Liver (tissue), 9 donors: Measurements from ENCODE around the gene PRLHR. TPM values are rescaled to one million over a fixed set of nuclear protein-coding genes. Genes with fewer than 3 reads are reported as not detected.

Experiments used
- DNase-seq: peaks from one replicate; pipeline ENCODE4 v3.0.0-alpha.2; 2017; ENCODE audit warnings: low spot score
- H3K27ac ChIP-seq, 2 donors: one replicate each; pipeline ENCODE4 v1.7.0; 2013; ENCODE audit warnings: inconsistent platforms in 2 of 2, low read length in 2 of 2, control low read depth in 1 of 2, low read depth in 1 of 2, mild to moderate bottlenecking in 1 of 2
- H3K27me3 ChIP-seq, 4 donors: one replicate each; pipeline versions ENCODE4 v1.6.1 to v1.7.0; 2013; ENCODE audit warnings: low read length in 3 of 4, inconsistent platforms in 1 of 4, mild to moderate bottlenecking in 1 of 4, moderate library complexity in 1 of 4; ENCODE audit not compliant: control insufficient read depth in 4 of 4, insufficient read depth in 4 of 4
- H3K36me3 ChIP-seq, 4 donors: one replicate each; pipeline versions ENCODE4 v1.6.1 to v1.7.0; 2013; ENCODE audit warnings: low read length in 3 of 4, mild to moderate bottlenecking in 3 of 4, low read depth in 1 of 4, moderate library complexity in 1 of 4; ENCODE audit not compliant: control insufficient read depth in 4 of 4, insufficient read depth in 3 of 4
- H3K4me1 ChIP-seq, 4 donors: one replicate each; pipeline versions ENCODE4 v1.6.1 to v1.7.0; 2013; ENCODE audit warnings: low read length in 3 of 4, mild to moderate bottlenecking in 3 of 4, moderate library complexity in 1 of 4; ENCODE audit not compliant: control insufficient read depth in 4 of 4, insufficient read depth in 4 of 4
- H3K4me3 ChIP-seq, 3 donors: one replicate each; pipeline versions ENCODE4 v1.6.1 to v1.7.0; 2013; ENCODE audit warnings: low read length in 3 of 3, control low read depth in 1 of 3, low read depth in 1 of 3, mild to moderate bottlenecking in 1 of 3
- H3K9ac ChIP-seq, 2 donors: one replicate each; pipeline ENCODE4 v1.7.0; 2013; ENCODE audit warnings: low read length in 2 of 2, mild to moderate bottlenecking in 2 of 2, moderate library complexity in 2 of 2, control low read depth in 1 of 2, low read depth in 1 of 2
- H3K9me3 ChIP-seq, 4 donors: one replicate each; pipeline versions ENCODE4 v1.6.1 to v1.7.0; 2013; ENCODE audit warnings: low read length in 3 of 4; ENCODE audit not compliant: control insufficient read depth in 4 of 4
- EGR1 ChIP-seq, 2 donors: IDR thresholded peaks; 2 replicates each; pipeline ENCODE4 v1.6.1; 2016 to 2018; ENCODE audit warnings: antibody characterized with exemption in 2 of 2, low read depth in 2 of 2
- FOXA1 ChIP-seq: IDR thresholded peaks from 2 replicates; pipeline ENCODE4 v1.6.1; 2016; ENCODE audit warnings: antibody characterized with exemption
- GABPA ChIP-seq, 2 donors: IDR thresholded peaks in 1 of 2; conservative IDR thresholded peaks in 1 of 2; 2 replicates each; pipeline ENCODE4 v1.6.1; 2016; ENCODE audit warnings: antibody characterized with exemption in 2 of 2, mild to moderate bottlenecking in 1 of 2, moderate library complexity in 1 of 2
- HNF4A ChIP-seq, 2 donors: conservative IDR thresholded peaks; 2 replicates each; pipeline ENCODE4 v1.6.1; 2016; ENCODE audit warnings: antibody characterized with exemption in 2 of 2, mild to moderate bottlenecking in 2 of 2
- HNF4G ChIP-seq: IDR thresholded peaks from 2 replicates; pipeline ENCODE4 v1.6.1; 2016; ENCODE audit warnings: antibody characterized with exemption
- NR2F2 ChIP-seq: IDR thresholded peaks from 2 replicates; pipeline ENCODE4 v1.6.1; 2016; ENCODE audit warnings: antibody characterized with exemption
- RAD21 ChIP-seq, 2 donors: IDR thresholded peaks; 2 replicates each; pipeline ENCODE4 v1.6.1; 2016; ENCODE audit warnings: antibody characterized with exemption in 2 of 2, mild to moderate bottlenecking in 2 of 2
- RXRA ChIP-seq, 2 donors: IDR thresholded peaks; 2 replicates each; pipeline ENCODE4 v1.6.1; 2017 to 2018; ENCODE audit warnings: antibody characterized with exemption in 2 of 2, mild to moderate bottlenecking in 1 of 2
- SP1 ChIP-seq: IDR thresholded peaks from 2 replicates; pipeline ENCODE4 v1.6.1; 2018; ENCODE audit warnings: antibody characterized with exemption, mild to moderate bottlenecking
- YY1 ChIP-seq: IDR thresholded peaks from 2 replicates; pipeline ENCODE4 v1.6.1; 2016; ENCODE audit warnings: antibody characterized with exemption, mild to moderate bottlenecking
- WGBS: extraction: QIAGEN DNeasy Blood & Tissue Kit; methylation state at CpG from one replicate; pipeline ENCODE4 v1.1.7; 2013; 5-methylcytosine and 5-hydroxymethylcytosine counted together
- polyA plus RNA-seq, 2 donors: library from polyadenylated mRNA; stranded (reverse) in 1 of 2; unstranded in 1 of 2; fragments of 200-250 nt in 1 of 2; fragments of >200 nt in 1 of 2; fragmentation: Nextera tagmentation in 1 of 2; extraction: Ambion mirVana in 1 of 2; gene quantifications; one replicate each; pipeline versions ENCODE4 v1.2.1 to v1.2.3, GENCODE V29; 2013 to 2015
- total RNA-seq, 2 donors: library from RNA; depleted of rRNA; stranded (reverse); fragments of >200 nt; gene quantifications; one replicate each; pipeline ENCODE4 v1.2.3, GENCODE V29; 2014
- TF ChIP-seq, protein P1 (sequence below): IDR thresholded peaks from 2 replicates; pipeline ENCODE4 v1.6.1; 2016; ENCODE audit warnings: antibody characterized with exemption
- TF ChIP-seq, protein P2 (sequence below): fragments of 150-350 bp; IDR thresholded peaks from 2 replicates; pipeline ENCODE4 v1.5.1; 2017; ENCODE audit warnings: improper control_type of control experiment, low read depth, low read length; ENCODE audit not compliant: missing input control
- TF ChIP-seq, protein P3 (sequence below): IDR thresholded peaks from 2 replicates; pipeline ENCODE4 v1.6.1; 2016; ENCODE audit warnings: antibody characterized with exemption
- TF ChIP-seq, protein P4 (sequence below): IDR thresholded peaks from 2 replicates; pipeline ENCODE4 v1.6.1; 2016; ENCODE audit warnings: antibody characterized with exemption, mild to moderate bottlenecking
- TF ChIP-seq, protein P5 (sequence below): IDR thresholded peaks from 2 replicates; pipeline ENCODE4 v1.6.1; 2016; ENCODE audit warnings: antibody characterized with exemption
- donor health status: healthy.
- donor health status: healthy.
- donor health status: healthy.
- donor health status: healthy.
- donor health status: healthy.

PRLHR gene
- total and polyA plus RNA-seq, 4 donors: under 0.01 to 0.08 TPM; not detected in 2

DNA sequence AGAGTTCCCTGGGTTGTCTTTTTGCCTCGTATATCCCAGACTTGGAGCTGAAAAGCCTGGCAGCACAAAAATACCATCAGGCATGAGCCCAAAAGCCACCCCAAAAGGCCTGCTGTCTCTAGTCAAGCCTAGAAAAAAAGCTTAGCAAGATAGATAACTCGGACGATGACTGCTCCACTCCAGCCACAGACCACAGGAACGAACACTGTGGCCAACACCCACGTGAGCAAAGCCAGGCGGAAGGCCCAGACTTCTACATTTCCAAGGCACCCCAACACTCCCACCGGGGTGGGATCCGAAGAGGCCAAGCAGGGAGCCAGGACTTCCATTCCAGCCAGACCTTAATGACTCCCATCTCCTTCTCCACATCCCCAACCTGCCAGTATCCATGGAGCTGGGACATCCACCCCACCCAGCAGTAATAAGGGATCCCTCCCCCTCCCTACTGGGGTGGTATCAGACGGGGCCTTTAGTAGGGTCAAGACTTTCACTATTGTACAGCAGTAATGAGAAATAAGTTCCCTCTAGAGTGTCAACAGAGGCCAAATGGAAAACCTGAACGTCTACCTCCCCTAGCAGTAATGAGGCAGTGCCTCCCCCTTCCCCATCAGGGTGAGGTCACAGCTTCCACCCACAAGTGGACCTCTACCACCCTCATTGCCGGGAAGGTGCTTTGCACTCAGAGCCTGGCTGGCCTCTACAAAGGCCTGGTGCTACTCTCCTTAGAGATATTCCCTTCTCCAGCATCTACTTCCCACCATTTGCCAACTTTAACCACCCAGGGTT, 23.0 kb downstream of the PRLHR start:
- TF ChIP-seq, protein P1, sequence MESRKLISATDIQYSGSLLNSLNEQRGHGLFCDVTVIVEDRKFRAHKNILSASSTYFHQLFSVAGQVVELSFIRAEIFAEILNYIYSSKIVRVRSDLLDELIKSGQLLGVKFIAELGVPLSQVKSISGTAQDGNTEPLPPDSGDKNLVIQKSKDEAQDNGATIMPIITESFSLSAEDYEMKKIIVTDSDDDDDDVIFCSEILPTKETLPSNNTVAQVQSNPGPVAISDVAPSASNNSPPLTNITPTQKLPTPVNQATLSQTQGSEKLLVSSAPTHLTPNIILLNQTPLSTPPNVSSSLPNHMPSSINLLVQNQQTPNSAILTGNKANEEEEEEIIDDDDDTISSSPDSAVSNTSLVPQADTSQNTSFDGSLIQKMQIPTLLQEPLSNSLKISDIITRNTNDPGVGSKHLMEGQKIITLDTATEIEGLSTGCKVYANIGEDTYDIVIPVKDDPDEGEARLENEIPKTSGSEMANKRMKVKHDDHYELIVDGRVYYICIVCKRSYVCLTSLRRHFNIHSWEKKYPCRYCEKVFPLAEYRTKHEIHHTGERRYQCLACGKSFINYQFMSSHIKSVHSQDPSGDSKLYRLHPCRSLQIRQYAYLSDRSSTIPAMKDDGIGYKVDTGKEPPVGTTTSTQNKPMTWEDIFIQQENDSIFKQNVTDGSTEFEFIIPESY: no peak
- TF ChIP-seq NR2F2 (no peak), HNF4A (conservative IDR thresholded peaks at IDR 0.05) (no peak), SP1 (no peak), GABPA (IDR thresholded peaks at IDR 0.05 in 1 of 2, conservative IDR thresholded peaks at IDR 0.05 in 1 of 2) (no peak), EGR1 (IDR thresholded peaks at IDR 0.05; ENCODE audit: low read depth in 2 of 2) (no peak), RAD21 (IDR thresholded peaks at IDR 0.05) (no peak), RXRA (IDR thresholded peaks at IDR 0.05) (no peak), HNF4G (no peak), YY1 (no peak), FOXA1 (no peak)
- TF ChIP-seq, protein P2, sequence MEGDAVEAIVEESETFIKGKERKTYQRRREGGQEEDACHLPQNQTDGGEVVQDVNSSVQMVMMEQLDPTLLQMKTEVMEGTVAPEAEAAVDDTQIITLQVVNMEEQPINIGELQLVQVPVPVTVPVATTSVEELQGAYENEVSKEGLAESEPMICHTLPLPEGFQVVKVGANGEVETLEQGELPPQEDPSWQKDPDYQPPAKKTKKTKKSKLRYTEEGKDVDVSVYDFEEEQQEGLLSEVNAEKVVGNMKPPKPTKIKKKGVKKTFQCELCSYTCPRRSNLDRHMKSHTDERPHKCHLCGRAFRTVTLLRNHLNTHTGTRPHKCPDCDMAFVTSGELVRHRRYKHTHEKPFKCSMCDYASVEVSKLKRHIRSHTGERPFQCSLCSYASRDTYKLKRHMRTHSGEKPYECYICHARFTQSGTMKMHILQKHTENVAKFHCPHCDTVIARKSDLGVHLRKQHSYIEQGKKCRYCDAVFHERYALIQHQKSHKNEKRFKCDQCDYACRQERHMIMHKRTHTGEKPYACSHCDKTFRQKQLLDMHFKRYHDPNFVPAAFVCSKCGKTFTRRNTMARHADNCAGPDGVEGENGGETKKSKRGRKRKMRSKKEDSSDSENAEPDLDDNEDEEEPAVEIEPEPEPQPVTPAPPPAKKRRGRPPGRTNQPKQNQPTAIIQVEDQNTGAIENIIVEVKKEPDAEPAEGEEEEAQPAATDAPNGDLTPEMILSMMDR: no peak
- H3K4me1 ChIP-seq: peaks cover 0 to 4% (median 0%) of the 10 kb centered on the region in 4 donors
- no peaks in the 10 kb centered on the region for H3K9me3 ChIP-seq
- WGBS: 80% methylated on average over 11 of the region's 11 CpGs
- no peak overlapping the region for H3K9ac ChIP-seq
- H3K36me3 ChIP-seq: no peaks in the 10 kb centered on the region
- H3K27me3 ChIP-seq: peaks cover 0 to 5% (median 2%) of the 10 kb centered on the region in 4 donors
- no peak for DNase-seq
- no peak overlapping the region for H3K27ac ChIP-seq
- H3K4me3 ChIP-seq: no peak overlapping the region

DNA sequence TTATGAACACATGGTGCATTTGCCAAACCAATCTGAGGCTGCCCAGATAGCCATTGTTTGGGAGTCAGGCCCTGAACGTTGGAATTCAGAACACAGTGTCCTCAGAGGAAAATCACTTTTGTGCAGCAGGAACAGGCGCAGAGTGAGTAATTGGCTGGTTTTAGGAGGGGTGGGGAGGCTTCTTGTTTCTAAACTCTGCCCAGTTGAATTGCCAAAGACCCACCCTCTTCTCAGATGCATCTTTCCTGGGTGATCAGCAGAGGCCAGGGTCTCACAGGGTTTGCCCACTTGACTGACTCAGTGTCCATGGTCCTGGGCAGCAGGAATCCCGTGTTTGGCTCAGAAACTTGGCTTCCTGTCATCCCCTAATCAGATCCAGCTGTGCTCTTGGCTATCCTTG, 24.3 kb downstream of the PRLHR start:
- H3K36me3 ChIP-seq: no peaks in the 10 kb centered on the region
- 46% methylated on average over 3 of the region's 3 CpGs for WGBS
- peaks cover 0 to 3% (median 0%) of the 10 kb centered on the region in 4 donors for H3K27me3 ChIP-seq
- no peak overlapping the region for H3K27ac ChIP-seq
- peaks cover 0 to 4% (median 0%) of the 10 kb centered on the region in 4 donors for H3K4me1 ChIP-seq
- no peaks in the 10 kb centered on the region for H3K9me3 ChIP-seq
- H3K9ac ChIP-seq: no peak overlapping the region
- no peak overlapping the region for H3K4me3 ChIP-seq
- TF ChIP-seq, protein P2: no peak
- no peak for TF ChIP-seq GABPA (IDR thresholded peaks at IDR 0.05 in 1 of 2, conservative IDR thresholded peaks at IDR 0.05 in 1 of 2)
- TF ChIP-seq YY1: no peak
- TF ChIP-seq, protein P3, sequence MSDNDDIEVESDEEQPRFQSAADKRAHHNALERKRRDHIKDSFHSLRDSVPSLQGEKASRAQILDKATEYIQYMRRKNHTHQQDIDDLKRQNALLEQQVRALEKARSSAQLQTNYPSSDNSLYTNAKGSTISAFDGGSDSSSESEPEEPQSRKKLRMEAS: no peak
- TF ChIP-seq, protein P4, sequence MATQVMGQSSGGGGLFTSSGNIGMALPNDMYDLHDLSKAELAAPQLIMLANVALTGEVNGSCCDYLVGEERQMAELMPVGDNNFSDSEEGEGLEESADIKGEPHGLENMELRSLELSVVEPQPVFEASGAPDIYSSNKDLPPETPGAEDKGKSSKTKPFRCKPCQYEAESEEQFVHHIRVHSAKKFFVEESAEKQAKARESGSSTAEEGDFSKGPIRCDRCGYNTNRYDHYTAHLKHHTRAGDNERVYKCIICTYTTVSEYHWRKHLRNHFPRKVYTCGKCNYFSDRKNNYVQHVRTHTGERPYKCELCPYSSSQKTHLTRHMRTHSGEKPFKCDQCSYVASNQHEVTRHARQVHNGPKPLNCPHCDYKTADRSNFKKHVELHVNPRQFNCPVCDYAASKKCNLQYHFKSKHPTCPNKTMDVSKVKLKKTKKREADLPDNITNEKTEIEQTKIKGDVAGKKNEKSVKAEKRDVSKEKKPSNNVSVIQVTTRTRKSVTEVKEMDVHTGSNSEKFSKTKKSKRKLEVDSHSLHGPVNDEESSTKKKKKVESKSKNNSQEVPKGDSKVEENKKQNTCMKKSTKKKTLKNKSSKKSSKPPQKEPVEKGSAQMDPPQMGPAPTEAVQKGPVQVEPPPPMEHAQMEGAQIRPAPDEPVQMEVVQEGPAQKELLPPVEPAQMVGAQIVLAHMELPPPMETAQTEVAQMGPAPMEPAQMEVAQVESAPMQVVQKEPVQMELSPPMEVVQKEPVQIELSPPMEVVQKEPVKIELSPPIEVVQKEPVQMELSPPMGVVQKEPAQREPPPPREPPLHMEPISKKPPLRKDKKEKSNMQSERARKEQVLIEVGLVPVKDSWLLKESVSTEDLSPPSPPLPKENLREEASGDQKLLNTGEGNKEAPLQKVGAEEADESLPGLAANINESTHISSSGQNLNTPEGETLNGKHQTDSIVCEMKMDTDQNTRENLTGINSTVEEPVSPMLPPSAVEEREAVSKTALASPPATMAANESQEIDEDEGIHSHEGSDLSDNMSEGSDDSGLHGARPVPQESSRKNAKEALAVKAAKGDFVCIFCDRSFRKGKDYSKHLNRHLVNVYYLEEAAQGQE: no peak
- TF ChIP-seq EGR1 (IDR thresholded peaks at IDR 0.05; ENCODE audit: low read depth in 2 of 2): no peak
- TF ChIP-seq HNF4A (conservative IDR thresholded peaks at IDR 0.05): no peak
- no peak for TF ChIP-seq NR2F2
- TF ChIP-seq FOXA1: no peak
- TF ChIP-seq, protein P5, sequence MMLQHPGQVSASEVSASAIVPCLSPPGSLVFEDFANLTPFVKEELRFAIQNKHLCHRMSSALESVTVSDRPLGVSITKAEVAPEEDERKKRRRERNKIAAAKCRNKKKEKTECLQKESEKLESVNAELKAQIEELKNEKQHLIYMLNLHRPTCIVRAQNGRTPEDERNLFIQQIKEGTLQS: no peak
- TF ChIP-seq HNF4G: no peak
- DNase-seq: no peak
